ENCODE results near the gene RAP2B. TPM values are rescaled to one million over a fixed set of nuclear protein-coding genes. Genes with fewer than 3 reads are reported as not detected.

RAP2B gene
- total and polyA plus RNA-seq, 4 donors = 1.3 to 7.8 (median 3.2) TPM

DNA sequence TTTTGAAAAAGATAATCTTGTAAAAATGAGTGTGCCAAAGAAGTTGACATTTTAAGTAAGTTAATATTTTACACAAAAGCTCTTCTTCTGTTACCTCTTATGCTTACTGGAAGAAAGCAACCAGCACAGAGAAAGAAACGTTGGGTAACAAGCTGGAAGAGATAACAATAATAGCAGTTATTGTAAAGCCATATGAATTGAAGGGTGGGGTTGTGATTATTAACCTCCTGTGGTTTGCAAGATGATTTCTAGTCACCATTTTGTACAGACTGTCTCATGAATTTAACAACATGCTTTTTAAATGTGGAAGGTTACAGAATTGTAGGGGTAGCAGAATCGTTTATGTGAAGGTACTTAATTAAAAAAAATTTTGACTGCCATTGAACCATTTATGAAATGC, 9.2 kb downstream of the RAP2B start:
- Histone ChIP-seq H3K9me3 (ENCODE audit: control insufficient read depth in 4 of 4, low read length in 3 of 4) (no peaks in the 10 kb centered on the region), H3K36me3 (ENCODE audit: control insufficient read depth in 4 of 4, insufficient read depth in 3 of 4, low read depth in 1 of 4, low read length in 3 of 4) (no peaks in the 10 kb centered on the region), H3K4me3 (ENCODE audit: low read depth in 1 of 3, low read length in 3 of 3) (no peak overlapping the region), H3K27ac (ENCODE audit: low read depth in 1 of 2, low read length in 2 of 2) (no peak overlapping the region), H3K27me3 (ENCODE audit: control insufficient read depth in 4 of 4, insufficient read depth in 4 of 4, low read length in 3 of 4) (no peaks in the 10 kb centered on the region), H3K4me1 (ENCODE audit: control insufficient read depth in 4 of 4, insufficient read depth in 4 of 4, low read length in 3 of 4) (no peaks in the 10 kb centered on the region), H3K9ac (ENCODE audit: low read depth in 1 of 2, low read length in 2 of 2) (no peak overlapping the region)
- no peak for TF ChIP-seq RXRA (IDR thresholded peaks at IDR 0.05)
- no peak for TF ChIP-seq SP1 (IDR thresholded peaks at IDR 0.05)
- TF ChIP-seq, protein P1, sequence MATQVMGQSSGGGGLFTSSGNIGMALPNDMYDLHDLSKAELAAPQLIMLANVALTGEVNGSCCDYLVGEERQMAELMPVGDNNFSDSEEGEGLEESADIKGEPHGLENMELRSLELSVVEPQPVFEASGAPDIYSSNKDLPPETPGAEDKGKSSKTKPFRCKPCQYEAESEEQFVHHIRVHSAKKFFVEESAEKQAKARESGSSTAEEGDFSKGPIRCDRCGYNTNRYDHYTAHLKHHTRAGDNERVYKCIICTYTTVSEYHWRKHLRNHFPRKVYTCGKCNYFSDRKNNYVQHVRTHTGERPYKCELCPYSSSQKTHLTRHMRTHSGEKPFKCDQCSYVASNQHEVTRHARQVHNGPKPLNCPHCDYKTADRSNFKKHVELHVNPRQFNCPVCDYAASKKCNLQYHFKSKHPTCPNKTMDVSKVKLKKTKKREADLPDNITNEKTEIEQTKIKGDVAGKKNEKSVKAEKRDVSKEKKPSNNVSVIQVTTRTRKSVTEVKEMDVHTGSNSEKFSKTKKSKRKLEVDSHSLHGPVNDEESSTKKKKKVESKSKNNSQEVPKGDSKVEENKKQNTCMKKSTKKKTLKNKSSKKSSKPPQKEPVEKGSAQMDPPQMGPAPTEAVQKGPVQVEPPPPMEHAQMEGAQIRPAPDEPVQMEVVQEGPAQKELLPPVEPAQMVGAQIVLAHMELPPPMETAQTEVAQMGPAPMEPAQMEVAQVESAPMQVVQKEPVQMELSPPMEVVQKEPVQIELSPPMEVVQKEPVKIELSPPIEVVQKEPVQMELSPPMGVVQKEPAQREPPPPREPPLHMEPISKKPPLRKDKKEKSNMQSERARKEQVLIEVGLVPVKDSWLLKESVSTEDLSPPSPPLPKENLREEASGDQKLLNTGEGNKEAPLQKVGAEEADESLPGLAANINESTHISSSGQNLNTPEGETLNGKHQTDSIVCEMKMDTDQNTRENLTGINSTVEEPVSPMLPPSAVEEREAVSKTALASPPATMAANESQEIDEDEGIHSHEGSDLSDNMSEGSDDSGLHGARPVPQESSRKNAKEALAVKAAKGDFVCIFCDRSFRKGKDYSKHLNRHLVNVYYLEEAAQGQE (IDR thresholded peaks at IDR 0.05) = no peak
- WGBS = 67% methylated on average over 2 of the region's 2 CpGs
- no peak for DNase-seq (ENCODE audit: low spot score)

DNA sequence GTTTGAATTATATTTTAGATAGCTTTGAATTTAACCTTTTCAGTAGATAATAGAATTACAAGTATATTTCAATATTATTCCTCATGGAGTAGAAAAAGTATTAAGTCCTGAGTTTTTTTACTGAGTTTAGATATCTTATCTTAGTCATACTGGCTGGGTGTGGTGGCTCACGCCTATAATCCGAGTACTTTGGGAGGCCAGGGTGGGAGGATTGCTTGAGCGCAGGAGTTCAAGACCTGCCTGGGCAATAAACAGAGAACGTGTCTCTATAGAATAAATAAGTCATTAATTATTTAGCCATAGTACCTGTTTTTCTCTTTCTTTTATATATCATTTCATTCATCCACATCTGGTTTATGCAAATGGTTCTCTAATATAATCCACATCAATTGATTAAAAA, 9.9 kb downstream of the RAP2B start:
- no peak overlapping the region for H3K4me3 ChIP-seq (ENCODE audit: low read depth in 1 of 3, low read length in 3 of 3)
- 90% methylated on average over 4 of the region's 4 CpGs for WGBS
- H3K27me3 ChIP-seq (ENCODE audit: control insufficient read depth in 4 of 4, insufficient read depth in 4 of 4, low read length in 3 of 4) = no peaks in the 10 kb centered on the region
- H3K27ac ChIP-seq (ENCODE audit: low read depth in 1 of 2, low read length in 2 of 2) = no peak overlapping the region
- no peaks in the 10 kb centered on the region for H3K9me3 ChIP-seq (ENCODE audit: control insufficient read depth in 4 of 4, low read length in 3 of 4)
- no peaks in the 10 kb centered on the region for H3K36me3 ChIP-seq (ENCODE audit: control insufficient read depth in 4 of 4, insufficient read depth in 3 of 4, low read depth in 1 of 4, low read length in 3 of 4)
- DNase-seq (ENCODE audit: low spot score) = no peak
- H3K9ac ChIP-seq (ENCODE audit: low read depth in 1 of 2, low read length in 2 of 2) = no peak overlapping the region
- H3K4me1 ChIP-seq (ENCODE audit: control insufficient read depth in 4 of 4, insufficient read depth in 4 of 4, low read length in 3 of 4) = no peaks in the 10 kb centered on the region
- TF ChIP-seq, protein P2, sequence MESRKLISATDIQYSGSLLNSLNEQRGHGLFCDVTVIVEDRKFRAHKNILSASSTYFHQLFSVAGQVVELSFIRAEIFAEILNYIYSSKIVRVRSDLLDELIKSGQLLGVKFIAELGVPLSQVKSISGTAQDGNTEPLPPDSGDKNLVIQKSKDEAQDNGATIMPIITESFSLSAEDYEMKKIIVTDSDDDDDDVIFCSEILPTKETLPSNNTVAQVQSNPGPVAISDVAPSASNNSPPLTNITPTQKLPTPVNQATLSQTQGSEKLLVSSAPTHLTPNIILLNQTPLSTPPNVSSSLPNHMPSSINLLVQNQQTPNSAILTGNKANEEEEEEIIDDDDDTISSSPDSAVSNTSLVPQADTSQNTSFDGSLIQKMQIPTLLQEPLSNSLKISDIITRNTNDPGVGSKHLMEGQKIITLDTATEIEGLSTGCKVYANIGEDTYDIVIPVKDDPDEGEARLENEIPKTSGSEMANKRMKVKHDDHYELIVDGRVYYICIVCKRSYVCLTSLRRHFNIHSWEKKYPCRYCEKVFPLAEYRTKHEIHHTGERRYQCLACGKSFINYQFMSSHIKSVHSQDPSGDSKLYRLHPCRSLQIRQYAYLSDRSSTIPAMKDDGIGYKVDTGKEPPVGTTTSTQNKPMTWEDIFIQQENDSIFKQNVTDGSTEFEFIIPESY (IDR thresholded peaks at IDR 0.05) = no peak
- TF ChIP-seq HNF4A (conservative IDR thresholded peaks at IDR 0.05) (no peak), GABPA (IDR thresholded peaks at IDR 0.05 in 1 of 2, conservative IDR thresholded peaks at IDR 0.05 in 1 of 2) (no peak), RAD21 (IDR thresholded peaks at IDR 0.05) (no peak), FOXA2 (IDR thresholded peaks at IDR 0.05) (no peak), SP1 (IDR thresholded peaks at IDR 0.05) (no peak), JUND (IDR thresholded peaks at IDR 0.05) (no peak)
- TF ChIP-seq, protein P3, sequence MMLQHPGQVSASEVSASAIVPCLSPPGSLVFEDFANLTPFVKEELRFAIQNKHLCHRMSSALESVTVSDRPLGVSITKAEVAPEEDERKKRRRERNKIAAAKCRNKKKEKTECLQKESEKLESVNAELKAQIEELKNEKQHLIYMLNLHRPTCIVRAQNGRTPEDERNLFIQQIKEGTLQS (IDR thresholded peaks at IDR 0.05) = no peak

DNA sequence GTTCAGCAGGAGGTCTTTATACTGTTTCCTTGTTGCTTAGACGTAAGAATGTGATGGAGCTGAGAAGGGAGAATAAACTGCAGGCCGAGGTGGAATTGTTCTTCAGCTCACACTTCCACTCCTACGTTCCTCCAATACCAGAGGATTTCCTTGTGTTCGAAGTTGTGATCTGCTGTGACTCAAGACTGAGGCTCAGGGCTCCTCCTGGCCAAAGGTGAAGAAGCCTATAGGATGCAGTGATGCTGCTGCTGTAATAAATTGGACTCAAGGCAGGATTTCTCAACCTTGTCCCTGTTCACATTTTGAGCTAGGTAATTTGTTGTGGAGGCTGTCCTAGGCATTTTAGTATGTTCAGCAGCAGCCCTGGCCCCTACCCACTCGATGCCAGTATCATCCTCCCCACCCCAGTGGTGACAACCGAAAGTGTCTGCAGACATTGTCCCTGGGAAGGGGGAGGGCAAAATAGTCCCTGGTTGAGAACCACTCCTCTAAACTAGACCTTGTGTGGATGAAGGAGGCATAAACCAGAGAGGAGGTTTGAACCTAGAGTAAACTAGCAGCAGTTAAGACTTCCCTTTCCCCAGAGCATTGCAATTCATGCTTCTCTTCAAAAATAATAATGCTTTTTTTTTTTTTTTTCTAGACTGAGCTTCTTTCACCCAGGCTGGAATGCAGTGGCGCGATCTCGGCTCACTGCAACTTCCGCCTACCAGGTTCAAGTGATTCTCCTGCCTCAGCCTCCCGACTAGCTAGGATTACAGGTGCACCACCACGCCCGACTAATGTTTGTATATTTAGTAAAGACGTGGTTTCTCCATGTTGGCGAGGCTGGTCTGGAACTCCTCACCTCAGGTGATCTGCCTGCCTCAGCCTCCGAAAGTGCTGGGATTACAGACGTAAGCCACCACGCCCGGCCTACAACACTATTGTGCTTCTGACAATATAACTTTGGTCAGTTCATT, 11.1 kb downstream of the RAP2B start:
- TF ChIP-seq, protein P3 (IDR thresholded peaks at IDR 0.05) = no peak
- no peak for TF ChIP-seq SP1 (IDR thresholded peaks at IDR 0.05)
- no peak for TF ChIP-seq HNF4G (IDR thresholded peaks at IDR 0.05)
- no peak for TF ChIP-seq FOXA1 (IDR thresholded peaks at IDR 0.05)
- TF ChIP-seq, protein P4, sequence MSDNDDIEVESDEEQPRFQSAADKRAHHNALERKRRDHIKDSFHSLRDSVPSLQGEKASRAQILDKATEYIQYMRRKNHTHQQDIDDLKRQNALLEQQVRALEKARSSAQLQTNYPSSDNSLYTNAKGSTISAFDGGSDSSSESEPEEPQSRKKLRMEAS (IDR thresholded peaks at IDR 0.05) = no peak
- no peak for TF ChIP-seq HNF4A (conservative IDR thresholded peaks at IDR 0.05)
- TF ChIP-seq GABPA (IDR thresholded peaks at IDR 0.05 in 1 of 2, conservative IDR thresholded peaks at IDR 0.05 in 1 of 2) = no peak
- TF ChIP-seq NR2F2 (IDR thresholded peaks at IDR 0.05) = no peak
- TF ChIP-seq, protein P1 (IDR thresholded peaks at IDR 0.05) = no peak
- Histone ChIP-seq H3K9me3 (ENCODE audit: control insufficient read depth in 4 of 4, low read length in 3 of 4) (no peaks in the 10 kb centered on the region), H3K27ac (ENCODE audit: low read depth in 1 of 2, low read length in 2 of 2) (no peak overlapping the region), H3K4me1 (ENCODE audit: control insufficient read depth in 4 of 4, insufficient read depth in 4 of 4, low read length in 3 of 4) (no peaks in the 10 kb centered on the region), H3K4me3 (ENCODE audit: low read depth in 1 of 3, low read length in 3 of 3) (no peak overlapping the region), H3K27me3 (ENCODE audit: control insufficient read depth in 4 of 4, insufficient read depth in 4 of 4, low read length in 3 of 4) (no peaks in the 10 kb centered on the region), H3K36me3 (ENCODE audit: control insufficient read depth in 4 of 4, insufficient read depth in 3 of 4, low read depth in 1 of 4, low read length in 3 of 4) (no peaks in the 10 kb centered on the region), H3K9ac (ENCODE audit: low read depth in 1 of 2, low read length in 2 of 2) (no peak overlapping the region)
- WGBS = 92% methylated on average over 19 of the region's 19 CpGs
- no peak for DNase-seq (ENCODE audit: low spot score)

Measured in liver (tissue), 9 donors.